Cerebellar cortex (tissue), 1 donor: ENCODE measurements around the gene VSIG10L.

ENCODE experiments used
- DNase-seq: peaks from one replicate; pipeline ENCODE4 v3.0.0-alpha.2; 2015; ENCODE audit warnings: low spot score

The VSIG10L gene

GRCh38 chr19:51338563-51339312 lies 3.2 kb downstream of the VSIG10L start:
- DNase-seq: peak; percentile 85

- no peak for DNase-seq
Measured at GRCh38 chr19:51337861-51338562, 3.9 kb downstream of the VSIG10L start.

- no peak for DNase-seq
Measured at GRCh38 chr19:51337141-51337860, 4.6 kb downstream of the VSIG10L start.

- peak; percentile 99 for DNase-seq
Measured at GRCh38 chr19:51333836-51334460, 8.0 kb downstream of the VSIG10L start.

GRCh38 chr19:51331716-51332115 lies 10.2 kb downstream of the VSIG10L start:
- no peak for DNase-seq

- DNase-seq: no peak
Measured at GRCh38 chr19:51331193-51331592, 10.7 kb downstream of the VSIG10L start.

- DNase-seq: no peak
Measured at GRCh38 chr19:51330366-51330765, 11.6 kb downstream of the VSIG10L start.

GRCh38 chr19:51329411-51329810 lies 12.5 kb downstream of the VSIG10L start:
- DNase-seq: no peak

GRCh38 chr19:51327066-51328001 lies 14.6 kb downstream of the VSIG10L start:
- no peak for DNase-seq

- DNase-seq: no peak
Measured at GRCh38 chr19:51326216-51327065, 15.5 kb downstream of the VSIG10L start.

GRCh38 chr19:51325161-51325976 lies 16.6 kb downstream of the VSIG10L start:
- no peak for DNase-seq

- peak; percentile 76 for DNase-seq
Measured at GRCh38 chr19:51324167-51324481, 17.8 kb downstream of the VSIG10L start.

- no peak for DNase-seq
Measured at GRCh38 chr19:51323481-51324166, 18.3 kb downstream of the VSIG10L start.

- no peak for DNase-seq
Measured at GRCh38 chr19:51321799-51322198, 20.1 kb downstream of the VSIG10L start.

- DNase-seq: no peak
Measured at GRCh38 chr19:51320280-51320657, 21.7 kb downstream of the VSIG10L start.

- peak; percentile 37 for DNase-seq
Measured at GRCh38 chr19:51319649-51320279, 22.2 kb downstream of the VSIG10L start.

- peak; percentile 94 for DNase-seq
Measured at GRCh38 chr19:51318687-51319648, 23.0 kb downstream of the VSIG10L start.
